Fibroblast of mammary gland (primary cell): ENCODE data around the gene ETS1.

Source experiments
- DNase-seq: peaks from one replicate; pipeline ENCODE4 v3.0.0-alpha.2; 2010; ENCODE audit warnings: low read depth
- H3K4me3 ChIP-seq: 2 replicates; pipeline ENCODE4 v1.5.1; 2011; ENCODE audit warnings: low read depth, mild to moderate bottlenecking, low read length, moderate library complexity; ENCODE audit not compliant: control insufficient read depth
- TF ChIP-seq, protein P1 (sequence below): conservative IDR thresholded peaks from 2 replicates; pipeline ENCODE4 v1.5.1; 2011; ENCODE audit warnings: low read depth, low read length, inconsistent platforms; ENCODE audit not compliant: control insufficient read depth, insufficient read depth

Gene ETS1

DNA sequence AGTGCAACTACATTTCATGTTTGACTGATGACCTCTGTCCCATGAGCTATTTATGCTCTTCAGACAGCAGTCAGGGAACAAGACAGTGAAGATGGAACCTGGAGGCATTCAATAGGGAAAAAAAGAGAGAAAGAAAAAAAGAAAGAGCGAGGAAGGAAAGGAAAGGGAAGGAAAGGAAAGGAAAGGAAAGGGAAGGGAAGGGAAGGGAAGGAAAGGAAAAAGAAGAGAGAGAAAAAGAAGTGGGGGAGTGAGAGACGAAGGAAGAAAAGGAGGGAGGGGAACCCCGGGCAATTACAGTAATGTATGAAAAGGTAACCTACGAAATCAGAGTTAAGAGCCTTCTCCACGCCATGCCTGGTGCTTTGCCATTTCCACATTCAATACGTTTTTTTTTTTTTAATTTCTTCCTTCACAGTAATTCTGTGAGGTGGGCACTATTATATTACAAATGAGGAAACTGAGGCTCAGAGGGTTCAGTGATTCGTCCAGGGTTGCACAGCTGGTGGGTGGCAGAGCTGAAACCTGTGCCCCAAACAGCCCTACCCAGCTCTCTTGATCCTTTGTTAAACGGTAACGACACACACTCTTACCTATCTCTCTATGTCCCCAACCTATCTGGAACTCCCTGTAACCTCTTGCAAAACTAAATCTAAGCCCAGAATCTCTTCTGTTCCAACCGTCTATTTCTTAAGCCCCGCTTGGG is 39.3 kb downstream of the ETS1 start:
- TF ChIP-seq, protein P1, sequence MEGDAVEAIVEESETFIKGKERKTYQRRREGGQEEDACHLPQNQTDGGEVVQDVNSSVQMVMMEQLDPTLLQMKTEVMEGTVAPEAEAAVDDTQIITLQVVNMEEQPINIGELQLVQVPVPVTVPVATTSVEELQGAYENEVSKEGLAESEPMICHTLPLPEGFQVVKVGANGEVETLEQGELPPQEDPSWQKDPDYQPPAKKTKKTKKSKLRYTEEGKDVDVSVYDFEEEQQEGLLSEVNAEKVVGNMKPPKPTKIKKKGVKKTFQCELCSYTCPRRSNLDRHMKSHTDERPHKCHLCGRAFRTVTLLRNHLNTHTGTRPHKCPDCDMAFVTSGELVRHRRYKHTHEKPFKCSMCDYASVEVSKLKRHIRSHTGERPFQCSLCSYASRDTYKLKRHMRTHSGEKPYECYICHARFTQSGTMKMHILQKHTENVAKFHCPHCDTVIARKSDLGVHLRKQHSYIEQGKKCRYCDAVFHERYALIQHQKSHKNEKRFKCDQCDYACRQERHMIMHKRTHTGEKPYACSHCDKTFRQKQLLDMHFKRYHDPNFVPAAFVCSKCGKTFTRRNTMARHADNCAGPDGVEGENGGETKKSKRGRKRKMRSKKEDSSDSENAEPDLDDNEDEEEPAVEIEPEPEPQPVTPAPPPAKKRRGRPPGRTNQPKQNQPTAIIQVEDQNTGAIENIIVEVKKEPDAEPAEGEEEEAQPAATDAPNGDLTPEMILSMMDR, result no peak
- peak overlapping the region; percentile 43 for H3K4me3 ChIP-seq
- DNase-seq, result no peak

DNA sequence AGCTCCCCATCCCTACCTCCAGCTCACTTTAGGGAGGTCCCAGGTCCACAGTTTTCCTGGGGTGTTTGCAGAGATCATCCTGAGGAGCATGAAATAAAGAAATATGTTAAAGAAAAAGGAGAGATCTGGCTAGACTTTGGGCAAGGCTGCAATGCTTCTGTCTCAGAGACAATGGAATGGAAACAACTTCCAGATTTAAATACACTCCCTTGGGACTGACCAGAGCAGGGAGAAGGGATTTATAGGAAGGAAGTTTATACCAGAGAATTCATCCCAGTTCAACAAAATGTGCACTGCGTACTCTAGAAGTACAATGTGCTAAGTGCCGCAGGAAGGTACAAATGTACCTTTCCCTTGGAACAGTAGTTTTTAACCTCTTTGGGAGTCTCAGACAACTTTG is 40.4 kb downstream of the ETS1 start:
- no peak for DNase-seq
- H3K4me3 ChIP-seq, result no peak overlapping the region
- TF ChIP-seq, protein P1, result no peak

DNA sequence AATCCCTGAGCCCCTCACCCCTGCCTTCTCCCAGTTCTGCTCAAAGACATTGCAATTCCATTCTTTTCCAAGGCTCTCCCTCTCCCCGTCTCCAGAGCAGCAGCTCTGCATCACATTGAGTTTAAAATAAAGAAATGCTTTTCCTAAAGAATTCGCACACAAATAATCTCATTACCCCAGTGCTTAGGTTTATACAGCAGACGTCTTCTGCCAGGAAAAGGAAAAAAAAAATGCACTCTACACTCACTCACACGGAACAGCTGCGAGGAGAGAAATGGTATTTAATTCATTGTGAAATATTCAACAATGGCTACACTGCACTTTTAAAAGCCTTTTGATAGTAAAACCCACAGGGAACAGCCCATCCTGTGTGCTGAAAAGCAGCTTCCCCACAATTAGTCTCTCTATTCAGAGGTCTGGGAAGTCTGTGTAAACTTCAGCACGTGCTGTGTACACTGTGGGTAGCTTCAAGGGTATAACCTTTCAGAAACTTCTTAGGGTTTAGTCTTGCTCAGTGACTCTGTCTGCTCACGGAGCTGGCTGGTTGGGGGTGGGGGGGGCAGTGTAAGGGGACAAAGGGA is 42.8 kb downstream of the ETS1 start:
- TF ChIP-seq, protein P1, result no peak
- DNase-seq, result peak; percentile 42

DNA sequence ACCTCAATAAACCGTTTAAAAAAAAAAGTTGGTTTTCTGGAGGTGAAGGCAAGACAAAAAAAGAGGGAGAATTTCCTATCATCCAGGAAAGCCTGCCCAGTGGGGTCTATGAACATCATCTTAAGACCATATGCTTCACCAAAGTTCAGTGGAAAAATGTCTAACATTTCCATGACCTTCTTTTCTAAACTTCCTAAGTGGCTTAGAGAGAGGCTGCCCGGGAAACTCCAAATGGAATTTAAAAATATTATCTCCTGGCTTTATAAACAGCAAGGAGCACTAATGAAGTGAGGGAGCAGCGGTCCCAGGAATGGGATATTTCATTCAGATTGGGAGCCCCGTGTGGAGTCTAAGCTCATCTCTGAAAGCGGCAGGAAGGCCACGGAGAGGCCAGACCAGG is 46.9 kb downstream of the ETS1 start:
- no peak for DNase-seq
- TF ChIP-seq, protein P1, result no peak
- no peak overlapping the region for H3K4me3 ChIP-seq

More for the DNA sequence above, 42.8 kb downstream of the ETS1 start:
- no peak overlapping the region for H3K4me3 ChIP-seq

DNA sequence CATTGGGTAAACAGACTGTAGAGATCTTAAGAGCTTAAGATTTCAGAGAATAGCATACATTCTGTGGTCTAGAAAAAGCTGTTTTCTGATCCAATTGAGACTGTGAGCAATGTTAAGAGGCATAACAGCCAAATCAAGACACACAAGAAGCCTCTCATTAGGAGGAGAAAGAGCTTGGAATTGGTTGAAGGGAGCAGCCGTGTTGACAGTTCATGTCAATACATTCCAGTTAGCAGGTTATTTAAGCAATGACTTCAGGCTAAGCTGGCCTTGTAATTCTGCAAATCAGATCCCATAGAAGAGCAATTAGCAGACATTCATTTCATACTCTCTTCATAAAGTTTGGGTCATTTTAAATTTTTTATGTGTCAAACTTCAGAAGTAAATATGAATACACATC is 50.9 kb downstream of the ETS1 start:
- no peak for DNase-seq
- TF ChIP-seq, protein P1, result no peak
- no peak overlapping the region for H3K4me3 ChIP-seq

DNA sequence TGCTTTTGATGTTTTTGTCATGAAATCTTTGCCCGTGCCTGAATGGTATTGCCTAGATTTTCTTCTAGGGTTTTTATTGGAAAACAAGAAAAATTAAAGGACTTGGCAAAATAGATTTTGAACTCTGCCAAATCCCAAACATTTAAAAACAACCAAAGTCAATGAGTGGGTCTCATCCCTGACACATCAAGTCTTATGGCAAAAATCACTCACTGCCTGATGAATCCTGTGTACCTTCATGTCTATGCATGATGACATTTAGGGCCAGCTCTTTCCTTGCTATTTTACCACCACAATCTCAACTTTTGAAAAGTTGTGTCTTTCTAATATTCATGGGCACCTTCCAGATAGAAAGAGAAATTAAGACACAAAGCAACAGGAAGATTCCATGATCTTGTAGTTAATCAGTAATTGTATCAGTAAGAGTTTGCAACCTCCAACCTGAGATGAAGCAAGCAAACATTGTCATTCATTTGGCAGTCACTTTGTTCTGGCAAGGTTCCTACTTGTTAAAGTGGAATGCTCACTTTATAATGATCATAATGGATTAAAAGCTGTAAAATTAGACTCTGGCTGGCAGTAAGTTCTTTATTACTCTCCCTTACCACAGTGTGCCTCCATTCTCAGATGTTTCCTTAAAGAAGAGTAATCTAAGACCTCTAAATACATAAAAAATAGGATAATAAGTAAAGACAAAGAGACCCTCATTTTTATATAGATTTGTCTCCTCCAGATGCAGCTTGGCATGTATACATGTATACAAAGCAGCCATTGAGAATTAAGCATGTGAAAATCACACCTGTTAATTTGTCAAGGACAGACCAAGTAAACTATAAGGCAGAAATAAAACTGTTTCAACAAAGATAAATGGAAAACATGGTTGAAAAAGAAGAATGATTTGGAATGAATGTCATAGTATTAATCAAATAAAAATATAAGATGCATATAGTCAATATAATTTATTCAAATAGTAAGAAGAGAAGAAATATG is 51.6 kb downstream of the ETS1 start:
- TF ChIP-seq, protein P1, result no peak
- no peak overlapping the region for H3K4me3 ChIP-seq
- DNase-seq, result no peak
